Peyer's patch (tissue), 4 donors: Measurements from ENCODE around the gene PARD6A. TPM values are rescaled to one million over a fixed set of nuclear protein-coding genes. Genes with fewer than 3 reads are reported as not detected.

Source experiments
- DNase-seq, 3 donors: peaks; one replicate each; pipeline ENCODE4 v3.0.0-alpha.2; 2017 to 2019
- H3K27ac ChIP-seq, 4 donors: fragments of 200-600 bp; sonication (generic); one replicate each; pipeline ENCODE4 v1.5.1; 2016 to 2019
- H3K27me3 ChIP-seq, 2 donors: fragments of 200-600 bp; sonication (generic); one replicate each; pipeline ENCODE4 v1.5.1; 2019
- H3K36me3 ChIP-seq, 3 donors: fragments of 200-600 bp; sonication (generic); one replicate each; pipeline ENCODE4 v1.5.1; 2016 to 2019
- H3K4me1 ChIP-seq, 4 donors: fragments of 200-600 bp; sonication (generic); one replicate each; pipeline ENCODE4 v1.5.1; 2016 to 2019
- H3K4me3 ChIP-seq, 4 donors: fragments of 200-600 bp; sonication (generic); 1 replicate in 3 of 4; 2 replicates in 1 of 4; pipeline ENCODE4 v1.5.1; 2016 to 2019; ENCODE audit warnings: mild to moderate bottlenecking in 1 of 4
- H3K9me3 ChIP-seq, 4 donors: fragments of 200-600 bp; sonication (generic); one replicate each; pipeline ENCODE4 v1.5.1; 2016 to 2019; ENCODE audit warnings: mild to moderate bottlenecking in 1 of 4
- POLR2A ChIP-seq, 2 donors: fragments of 450-650 bp; IDR thresholded peaks; one replicate each; pipeline ENCODE4 v1.5.1; 2017; ENCODE audit warnings: antibody characterized with exemption in 2 of 2, mild to moderate bottlenecking in 2 of 2, moderate library complexity in 2 of 2
- total RNA-seq, 4 donors: library from RNA; depleted of rRNA; stranded (reverse); fragments of >200 nt; gene quantifications; one replicate each; pipeline ENCODE4 v1.1.0, GENCODE V29; 2016
- TF ChIP-seq, protein P1 (sequence below), 6 experiments: fragments of 450-650 bp in 4 of 6; fragments of 200-600 bp in 2 of 6; sonication (generic) in 1 of 6; IDR thresholded peaks; one replicate each; pipeline ENCODE4 v1.5.1; 2017 to 2019; ENCODE audit warnings: antibody characterized with exemption in 6 of 6, mild to moderate bottlenecking in 3 of 6, moderate library complexity in 1 of 6

PARD6A gene
- total RNA-seq, 4 donors from 2014 or later, result 1.0 to 4.3 (median 2.1) TPM; not detected in 1

DNA sequence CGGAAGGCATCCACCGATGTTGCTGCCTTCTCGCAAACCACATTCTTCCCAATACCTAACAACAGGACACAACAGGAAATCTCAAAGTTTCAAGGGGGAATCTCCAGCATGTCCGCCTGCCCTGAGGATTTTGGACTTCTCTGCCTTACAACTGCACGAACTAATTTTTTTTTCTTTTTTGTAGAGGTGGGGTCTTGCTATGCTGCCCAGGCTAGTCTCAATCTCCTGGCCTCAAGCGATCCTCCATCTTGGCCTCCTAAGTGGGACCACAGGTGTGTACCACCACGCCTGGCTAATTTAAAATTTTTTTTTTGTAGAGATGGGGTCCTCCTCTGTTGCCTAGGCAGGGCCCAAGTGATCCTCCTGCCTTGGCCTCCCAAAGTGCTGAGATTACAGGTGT lies 15.2 kb downstream of the PARD6A start:
- H3K27me3 ChIP-seq, result no peaks in the 10 kb centered on the region
- H3K4me1 ChIP-seq, result peaks cover 0 to 19% (median 2%) of the 10 kb centered on the region in 4 donors
- no peak for DNase-seq
- H3K9me3 ChIP-seq, result no peaks in the 10 kb centered on the region
- no peak overlapping the region for H3K27ac ChIP-seq
- no peak for TF ChIP-seq POLR2A (IDR thresholded peaks at IDR 0.05)
- TF ChIP-seq, protein P1, sequence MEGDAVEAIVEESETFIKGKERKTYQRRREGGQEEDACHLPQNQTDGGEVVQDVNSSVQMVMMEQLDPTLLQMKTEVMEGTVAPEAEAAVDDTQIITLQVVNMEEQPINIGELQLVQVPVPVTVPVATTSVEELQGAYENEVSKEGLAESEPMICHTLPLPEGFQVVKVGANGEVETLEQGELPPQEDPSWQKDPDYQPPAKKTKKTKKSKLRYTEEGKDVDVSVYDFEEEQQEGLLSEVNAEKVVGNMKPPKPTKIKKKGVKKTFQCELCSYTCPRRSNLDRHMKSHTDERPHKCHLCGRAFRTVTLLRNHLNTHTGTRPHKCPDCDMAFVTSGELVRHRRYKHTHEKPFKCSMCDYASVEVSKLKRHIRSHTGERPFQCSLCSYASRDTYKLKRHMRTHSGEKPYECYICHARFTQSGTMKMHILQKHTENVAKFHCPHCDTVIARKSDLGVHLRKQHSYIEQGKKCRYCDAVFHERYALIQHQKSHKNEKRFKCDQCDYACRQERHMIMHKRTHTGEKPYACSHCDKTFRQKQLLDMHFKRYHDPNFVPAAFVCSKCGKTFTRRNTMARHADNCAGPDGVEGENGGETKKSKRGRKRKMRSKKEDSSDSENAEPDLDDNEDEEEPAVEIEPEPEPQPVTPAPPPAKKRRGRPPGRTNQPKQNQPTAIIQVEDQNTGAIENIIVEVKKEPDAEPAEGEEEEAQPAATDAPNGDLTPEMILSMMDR (IDR thresholded peaks at IDR 0.05), result no peak
- no peaks in the 10 kb centered on the region for H3K36me3 ChIP-seq
- no peak overlapping the region for H3K4me3 ChIP-seq

- Histone ChIP-seq H3K27me3 (no peaks in the 10 kb centered on the region), H3K36me3 (no peaks in the 10 kb centered on the region), H3K4me1 (peaks cover 0 to 19% (median 2%) of the 10 kb centered on the region in 4 donors), H3K4me3 (no peak overlapping the region), H3K9me3 (no peaks in the 10 kb centered on the region), H3K27ac (no peak overlapping the region)
- TF ChIP-seq POLR2A (IDR thresholded peaks at IDR 0.05), result no peak
- TF ChIP-seq, protein P1 (IDR thresholded peaks at IDR 0.05), result no peak
- no peak for DNase-seq
These were observed 15.8 kb downstream of the PARD6A start for GRCh38 chr16:67676516-67676915.

GRCh38 chr16:67676939-67677338 lies 16.2 kb downstream of the PARD6A start:
- H3K4me3 ChIP-seq, result no peak overlapping the region
- H3K27ac ChIP-seq, result no peak overlapping the region
- peaks cover 0 to 19% (median 2%) of the 10 kb centered on the region in 4 donors for H3K4me1 ChIP-seq

DNA sequence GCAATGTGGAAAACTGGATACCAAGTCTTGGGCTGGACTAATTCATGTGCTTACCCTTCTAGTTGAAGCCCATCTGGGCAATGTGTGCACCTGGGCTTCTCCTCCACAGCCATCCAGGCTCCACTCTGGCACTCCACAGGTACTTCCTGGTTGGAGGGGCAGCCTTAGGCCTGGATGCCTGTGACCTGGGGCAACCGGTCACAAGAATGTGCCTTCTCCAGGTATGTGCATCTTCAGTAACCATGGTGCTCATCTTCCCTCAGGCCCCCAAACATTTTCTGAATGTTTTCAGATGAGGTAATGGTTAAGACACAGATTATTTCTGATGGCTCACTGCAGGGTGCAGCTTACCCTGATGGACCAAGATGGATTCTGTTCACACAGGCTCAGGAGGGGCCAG lies 17.0 kb downstream of the PARD6A start:
- TF ChIP-seq, protein P1 (IDR thresholded peaks at IDR 0.05), result no peak
- TF ChIP-seq POLR2A (IDR thresholded peaks at IDR 0.05), result no peak
- Histone ChIP-seq H3K27ac (no peak overlapping the region), H3K4me1 (peaks cover 0 to 19% (median 2%) of the 10 kb centered on the region in 4 donors)

More at GRCh38 chr16:67676939-67677338, 16.2 kb downstream of the PARD6A start:
- Histone ChIP-seq H3K27me3 (no peaks in the 10 kb centered on the region), H3K9me3 (no peaks in the 10 kb centered on the region), H3K36me3 (no peaks in the 10 kb centered on the region)
- no peak for DNase-seq
- TF ChIP-seq POLR2A (IDR thresholded peaks at IDR 0.05), result no peak
- TF ChIP-seq, protein P1 (IDR thresholded peaks at IDR 0.05), result no peak

GRCh38 chr16:67678354-67679023 lies 17.7 kb downstream of the PARD6A start:
- no peak overlapping the region for H3K4me3 ChIP-seq
- H3K4me1 ChIP-seq, result peaks cover 0 to 12% (median 0%) of the 10 kb centered on the region in 4 donors
- TF ChIP-seq, protein P1 (IDR thresholded peaks at IDR 0.05), result no peak
- no peak for TF ChIP-seq POLR2A (IDR thresholded peaks at IDR 0.05)
- H3K27me3 ChIP-seq, result no peaks in the 10 kb centered on the region
- peaks cover 0 to 8% (median 0%) of the 10 kb centered on the region in 3 donors for H3K36me3 ChIP-seq
- no peaks in the 10 kb centered on the region for H3K9me3 ChIP-seq
- no peak for DNase-seq
- no peak overlapping the region for H3K27ac ChIP-seq

More for the DNA sequence above, 17.0 kb downstream of the PARD6A start:
- no peaks in the 10 kb centered on the region for H3K27me3 ChIP-seq
- no peak for DNase-seq
- H3K36me3 ChIP-seq, result peaks cover 0 to 2% (median 0%) of the 10 kb centered on the region in 3 donors
- no peaks in the 10 kb centered on the region for H3K9me3 ChIP-seq
- no peak overlapping the region for H3K4me3 ChIP-seq
